ENCODE measurements around the gene CEMIP. TPM values are rescaled to one million over a fixed set of nuclear protein-coding genes. Genes with fewer than 3 reads are reported as not detected.

CEMIP gene
- total RNA-seq, 1 donor = 687 TPM

DNA sequence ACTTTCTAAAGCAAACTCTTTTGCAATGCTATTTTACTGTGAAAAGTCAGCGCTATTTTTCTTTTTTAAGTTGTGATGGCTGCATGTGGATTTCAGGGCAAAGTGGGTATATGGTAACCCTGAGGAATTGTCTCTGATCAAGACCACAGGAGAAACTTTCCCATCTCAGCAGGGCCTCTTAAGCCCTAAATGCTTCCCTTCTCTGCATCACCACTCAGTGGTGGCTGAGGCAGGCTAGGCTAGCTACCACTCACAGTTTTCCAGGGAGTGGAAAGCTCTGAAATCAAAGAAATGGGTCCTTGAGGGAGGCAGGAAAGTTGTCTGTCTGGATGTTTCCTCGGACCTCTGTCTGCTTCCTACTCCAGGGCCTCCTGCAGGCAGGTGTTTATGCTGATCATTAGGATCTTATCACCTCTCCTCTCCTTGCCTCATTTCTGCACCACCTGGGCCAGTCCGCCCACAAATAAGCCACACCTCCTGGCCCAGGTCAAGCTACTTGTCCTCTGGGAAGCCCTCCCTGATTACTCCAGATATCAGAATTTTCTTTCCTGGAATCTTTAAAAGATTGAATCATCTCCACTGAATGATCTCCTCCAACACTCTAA lies 37.0 kb downstream of the CEMIP start:
- DNase-seq (ENCODE audit: insufficient read length, low spot score, missing footprints) = no peak
- Histone ChIP-seq H3K27me3 (ENCODE audit: insufficient read depth, low read length) (no peaks in the 10 kb centered on the region), H3K4me2 (ENCODE audit: insufficient read depth, low read length) (no peak overlapping the region), H3K79me2 (ENCODE audit: insufficient read depth, low read length) (no peaks in the 10 kb centered on the region), H4K20me1 (ENCODE audit: insufficient read depth, low read length) (peaks cover 45% of the 10 kb centered on the region), H3K4me1 (ENCODE audit: insufficient read depth, low read length) (no peaks in the 10 kb centered on the region), H2AFZ (ENCODE audit: low read length) (no peak overlapping the region), H3K36me3 (ENCODE audit: insufficient read depth, low read length) (peaks cover 90% of the 10 kb centered on the region), H3K9me3 (ENCODE audit: low read depth, low read length) (no peaks in the 10 kb centered on the region), H3K4me3 (ENCODE audit: insufficient read depth, low read length) (no peak overlapping the region), H3K27ac (ENCODE audit: low read depth, low read length) (no peak overlapping the region)
- TF ChIP-seq, protein P1, sequence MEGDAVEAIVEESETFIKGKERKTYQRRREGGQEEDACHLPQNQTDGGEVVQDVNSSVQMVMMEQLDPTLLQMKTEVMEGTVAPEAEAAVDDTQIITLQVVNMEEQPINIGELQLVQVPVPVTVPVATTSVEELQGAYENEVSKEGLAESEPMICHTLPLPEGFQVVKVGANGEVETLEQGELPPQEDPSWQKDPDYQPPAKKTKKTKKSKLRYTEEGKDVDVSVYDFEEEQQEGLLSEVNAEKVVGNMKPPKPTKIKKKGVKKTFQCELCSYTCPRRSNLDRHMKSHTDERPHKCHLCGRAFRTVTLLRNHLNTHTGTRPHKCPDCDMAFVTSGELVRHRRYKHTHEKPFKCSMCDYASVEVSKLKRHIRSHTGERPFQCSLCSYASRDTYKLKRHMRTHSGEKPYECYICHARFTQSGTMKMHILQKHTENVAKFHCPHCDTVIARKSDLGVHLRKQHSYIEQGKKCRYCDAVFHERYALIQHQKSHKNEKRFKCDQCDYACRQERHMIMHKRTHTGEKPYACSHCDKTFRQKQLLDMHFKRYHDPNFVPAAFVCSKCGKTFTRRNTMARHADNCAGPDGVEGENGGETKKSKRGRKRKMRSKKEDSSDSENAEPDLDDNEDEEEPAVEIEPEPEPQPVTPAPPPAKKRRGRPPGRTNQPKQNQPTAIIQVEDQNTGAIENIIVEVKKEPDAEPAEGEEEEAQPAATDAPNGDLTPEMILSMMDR (IDR thresholded peaks at IDR 0.05; ENCODE audit: extremely low read depth, low read depth, low read length) = no peak

- Histone ChIP-seq H3K9me3 (ENCODE audit: low read depth, low read length) (no peaks in the 10 kb centered on the region), H3K4me1 (ENCODE audit: insufficient read depth, low read length) (no peaks in the 10 kb centered on the region), H4K20me1 (ENCODE audit: insufficient read depth, low read length) (peaks cover 53% of the 10 kb centered on the region), H3K79me2 (ENCODE audit: insufficient read depth, low read length) (no peaks in the 10 kb centered on the region), H3K27me3 (ENCODE audit: insufficient read depth, low read length) (no peaks in the 10 kb centered on the region), H3K36me3 (ENCODE audit: insufficient read depth, low read length) (peaks cover 90% of the 10 kb centered on the region), H3K4me3 (ENCODE audit: insufficient read depth, low read length) (no peak overlapping the region), H3K27ac (ENCODE audit: low read depth, low read length) (no peak overlapping the region), H2AFZ (ENCODE audit: low read length) (no peak overlapping the region), H3K4me2 (ENCODE audit: insufficient read depth, low read length) (no peak overlapping the region)
- TF ChIP-seq, protein P1 (IDR thresholded peaks at IDR 0.05; ENCODE audit: extremely low read depth, low read depth, low read length) = no peak
- no peak for DNase-seq (ENCODE audit: insufficient read length, low spot score, missing footprints)
Measured at GRCh38 chr15:80816936-80817335, 37.8 kb downstream of the CEMIP start.

DNA sequence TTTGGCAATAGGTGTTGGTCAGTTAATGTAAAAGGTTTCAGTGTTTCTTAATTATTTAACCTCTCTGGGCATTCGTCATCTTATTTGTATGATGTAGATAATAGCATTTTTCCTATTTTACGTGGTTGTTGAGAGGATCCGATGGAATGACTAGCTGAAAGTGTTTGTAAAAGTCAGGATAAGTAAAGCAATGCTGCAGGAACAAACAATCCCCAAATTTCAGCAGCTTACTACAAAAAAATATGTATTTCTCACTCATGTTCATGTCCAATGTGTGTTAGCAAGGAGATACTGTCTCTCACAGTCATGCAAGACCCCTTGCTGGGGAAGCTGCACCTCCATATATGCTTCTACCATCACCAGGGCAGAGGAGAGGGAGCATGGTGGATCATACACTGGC lies 38.7 kb downstream of the CEMIP start:
- Histone ChIP-seq H3K4me1 (ENCODE audit: insufficient read depth, low read length) (no peaks in the 10 kb centered on the region), H3K36me3 (ENCODE audit: insufficient read depth, low read length) (peaks cover 89% of the 10 kb centered on the region), H3K27ac (ENCODE audit: low read depth, low read length) (no peak overlapping the region), H3K4me3 (ENCODE audit: insufficient read depth, low read length) (no peak overlapping the region), H3K79me2 (ENCODE audit: insufficient read depth, low read length) (no peaks in the 10 kb centered on the region), H2AFZ (ENCODE audit: low read length) (no peak overlapping the region), H3K9me3 (ENCODE audit: low read depth, low read length) (no peaks in the 10 kb centered on the region), H4K20me1 (ENCODE audit: insufficient read depth, low read length) (peaks cover 52% of the 10 kb centered on the region), H3K4me2 (ENCODE audit: insufficient read depth, low read length) (no peak overlapping the region), H3K27me3 (ENCODE audit: insufficient read depth, low read length) (no peaks in the 10 kb centered on the region)
- DNase-seq (ENCODE audit: insufficient read length, low spot score, missing footprints) = no peak
- TF ChIP-seq, protein P1 (IDR thresholded peaks at IDR 0.05; ENCODE audit: extremely low read depth, low read depth, low read length) = no peak

DNA sequence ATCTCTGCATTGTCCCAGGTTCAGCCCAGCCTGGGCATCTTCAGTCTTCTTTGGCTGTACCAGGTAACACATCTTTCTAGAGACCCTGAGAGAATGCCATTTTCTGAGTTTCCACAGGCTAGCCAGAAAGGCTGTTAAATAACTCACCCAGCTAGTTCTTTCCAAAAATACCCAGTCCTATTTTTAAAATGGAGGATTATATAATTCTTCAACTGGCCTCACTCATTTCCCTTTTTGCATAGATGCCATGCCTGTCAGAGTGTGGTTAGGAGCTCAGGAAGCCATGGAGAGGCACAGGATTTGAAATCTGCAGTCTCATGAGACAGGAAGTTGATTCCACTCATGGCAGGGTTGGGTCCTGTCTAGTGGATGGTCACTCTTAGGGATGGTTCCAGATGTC lies 39.8 kb downstream of the CEMIP start:
- Histone ChIP-seq H3K27ac (ENCODE audit: low read depth, low read length) (no peak overlapping the region), H4K20me1 (ENCODE audit: insufficient read depth, low read length) (peaks cover 61% of the 10 kb centered on the region), H3K27me3 (ENCODE audit: insufficient read depth, low read length) (no peaks in the 10 kb centered on the region), H3K4me2 (ENCODE audit: insufficient read depth, low read length) (no peak overlapping the region), H3K79me2 (ENCODE audit: insufficient read depth, low read length) (no peaks in the 10 kb centered on the region), H3K36me3 (ENCODE audit: insufficient read depth, low read length) (peaks cover 91% of the 10 kb centered on the region), H2AFZ (ENCODE audit: low read length) (no peak overlapping the region), H3K9me3 (ENCODE audit: low read depth, low read length) (no peaks in the 10 kb centered on the region), H3K4me3 (ENCODE audit: insufficient read depth, low read length) (no peak overlapping the region), H3K4me1 (ENCODE audit: insufficient read depth, low read length) (no peaks in the 10 kb centered on the region)
- TF ChIP-seq, protein P1 (IDR thresholded peaks at IDR 0.05; ENCODE audit: extremely low read depth, low read depth, low read length) = no peak
- no peak for DNase-seq (ENCODE audit: insufficient read length, low spot score, missing footprints)
